Caco-2 (cell line): Measurements from ENCODE around the gene THTPA. TPM values are rescaled to one million over a fixed set of nuclear protein-coding genes. Genes with fewer than 3 reads are reported as not detected.

Source experiments
- BruUV-seq: library from RNA; stranded (reverse); fragments of 400-500 nt; replicated peaks from 2 replicates; lab custom pipeline; 2021; lab: Mats Ljungman, UMichigan
- CTCF ChIA-PET: fragments of 300-600 bp; sonication (Branson Sonifier 250); formaldehyde crosslinking; loops from one replicate; lab custom pipeline; 2022; ENCODE audit warnings: antibody characterized with exemption; lab: Charles Lee
- POLR2A ChIA-PET: fragments of 300-600 bp; sonication (Branson Sonifier 250); formaldehyde crosslinking; loops from one replicate; lab custom pipeline; 2022; ENCODE audit warnings: antibody characterized with exemption; lab: Charles Lee
- DNase-seq, 2 experiments: peaks; one replicate each; pipeline versions ENCODE4 v3.0.0 to v3.0.0-alpha.2; 2020 to 2022
- H3K27me3 ChIP-seq: replicated peaks from 2 replicates; pipeline ENCODE4 v1.6.0; 2011; ENCODE audit warnings: low read length; ENCODE audit not compliant: control insufficient read depth, insufficient read depth
- H3K36me3 ChIP-seq: 2 replicates; pipeline ENCODE4 v1.5.1; 2011; ENCODE audit warnings: low read length; ENCODE audit not compliant: control insufficient read depth, insufficient read depth
- H3K4me1 ChIP-seq: fragments of 250-450 bp; sonication (Bioruptor Pico); 2 replicates; pipeline ENCODE4 v1.5.1; 2020; ENCODE audit warnings: mild to moderate bottlenecking
- H3K4me3 ChIP-seq: 2 replicates; pipeline ENCODE4 v1.5.1; 2011; ENCODE audit warnings: low read depth, mild to moderate bottlenecking, control low read depth, low read length
- H3K9me3 ChIP-seq: fragments of 250-450 bp; sonication (Bioruptor Pico); 2 replicates; pipeline ENCODE4 v1.5.1; 2020; ENCODE audit warnings: mild to moderate bottlenecking, moderate library complexity
- H3K27ac Mint-ChIP-seq: one replicate; pipeline ENCODE4 v1.8.0; 2022; ENCODE audit warnings: mixed read lengths; ENCODE audit not compliant: unreplicated experiment
- H3K27me3 Mint-ChIP-seq: one replicate; pipeline ENCODE4 v1.8.0; 2022; ENCODE audit warnings: mixed read lengths; ENCODE audit not compliant: insufficient read depth, unreplicated experiment
- H3K36me3 Mint-ChIP-seq: one replicate; pipeline ENCODE4 v1.8.0; 2022; ENCODE audit warnings: mild to moderate bottlenecking, mixed read lengths; ENCODE audit not compliant: insufficient read depth, unreplicated experiment
- H3K4me1 Mint-ChIP-seq: one replicate; pipeline ENCODE4 v1.8.0; 2022; ENCODE audit warnings: low read depth, mixed read lengths; ENCODE audit not compliant: unreplicated experiment
- H3K4me3 Mint-ChIP-seq: one replicate; pipeline ENCODE4 v1.8.0; 2022; ENCODE audit warnings: mild to moderate bottlenecking, moderate library complexity, mixed read lengths; ENCODE audit not compliant: unreplicated experiment
- H3K9me3 Mint-ChIP-seq: one replicate; pipeline ENCODE4 v1.8.0; 2022; ENCODE audit warnings: mixed read lengths; ENCODE audit not compliant: unreplicated experiment
- CTCF ChIP-seq, 2 experiments: fragments of 200-600 bp in 1 of 2; IDR thresholded peaks; 1 replicate in 1 of 2; 2 replicates in 1 of 2; pipeline versions ENCODE4 v1.5.1 to v1.8.0; 2011 to 2022; ENCODE audit warnings: antibody characterized with exemption in 1 of 2, control low read depth in 1 of 2, inconsistent platforms in 1 of 2, low read depth in 1 of 2, low read length in 1 of 2, mild to moderate bottlenecking in 1 of 2, moderate library complexity in 1 of 2; ENCODE audit not compliant: insufficient read depth in 1 of 2, severe bottlenecking in 1 of 2, unreplicated experiment in 1 of 2
- intact Hi-C: fragments of 100-400 bp; cut with micrococcal nuclease; formaldehyde crosslinking; loops from one replicate; pipeline ENCODE4 v1.10.0; 2022; ENCODE audit not compliant: unreplicated experiment
- total RNA-seq: library from RNA; stranded (reverse); gene quantifications from 2 replicates; pipeline ENCODE4 v1.2.3, GENCODE V29; 2022

THTPA gene
- total RNA-seq, 1 experiment from 2014 or later = 9.3 TPM

- H3K4me1 ChIP-seq = no peaks in the 10 kb centered on the region
- no peaks in the 10 kb centered on the region for H3K9me3 Mint-ChIP-seq
- CTCF ChIA-PET = interaction anchor here (0.6 to 1.1 kb wide), 2 partner anchors 11 to 292 kb away, joined by 4 to 5 read pairs; no protein-coding TSS in a partner anchor
- no peaks in the 10 kb centered on the region for H3K9me3 ChIP-seq
- no peaks in the 10 kb centered on the region for H3K27me3 ChIP-seq
- POLR2A ChIA-PET = interaction anchor here (0.6 kb wide), 1 partner anchor 11 kb away, joined by 3 read pairs; no protein-coding TSS in a partner anchor
- H3K4me1 Mint-ChIP-seq = no peaks in the 10 kb centered on the region
- intact Hi-C loops = no loop called here
- no peak for TF ChIP-seq CTCF (IDR thresholded peaks at IDR 0.05; ENCODE audit: insufficient read depth in 1 of 2, low read depth in 1 of 2, low read length in 1 of 2, severe bottlenecking in 1 of 2, unreplicated experiment in 1 of 2)
- H3K36me3 ChIP-seq = no peaks in the 10 kb centered on the region
- no peak for DNase-seq
- H3K4me3 ChIP-seq = no peak overlapping the region
- H3K36me3 Mint-ChIP-seq = no peaks in the 10 kb centered on the region
- no peaks in the 10 kb centered on the region for H3K27me3 Mint-ChIP-seq
- no TSS peak for BruUV-seq
- no peak overlapping the region for H3K27ac Mint-ChIP-seq
- H3K4me3 Mint-ChIP-seq = no peak overlapping the region
Measured at GRCh38 chr14:23529016-23529415, 27.1 kb upstream of the THTPA start.

- Histone ChIP-seq H3K27me3 (no peaks in the 10 kb centered on the region), H3K4me1 (no peaks in the 10 kb centered on the region), H3K9me3 (no peaks in the 10 kb centered on the region), H3K36me3 (no peaks in the 10 kb centered on the region), H3K4me3 (no peak overlapping the region)
- no peak for TF ChIP-seq CTCF (IDR thresholded peaks at IDR 0.05; ENCODE audit: insufficient read depth in 1 of 2, low read depth in 1 of 2, low read length in 1 of 2, severe bottlenecking in 1 of 2, unreplicated experiment in 1 of 2)
- no TSS peak for BruUV-seq
- Mint-ChIP-seq H3K27me3 (no peaks in the 10 kb centered on the region), H3K36me3 (no peaks in the 10 kb centered on the region), H3K4me1 (no peaks in the 10 kb centered on the region), H3K27ac (no peak overlapping the region), H3K9me3 (no peaks in the 10 kb centered on the region), H3K4me3 (no peak overlapping the region)
- DNase-seq = no peak
- ChIA-PET CTCF (no interaction called here), POLR2A (no interaction called here)
- intact Hi-C loops = no loop called here
Measured at GRCh38 chr14:23530375-23531055, 25.6 kb upstream of the THTPA start.

- H3K9me3 ChIP-seq = no peaks in the 10 kb centered on the region
- TF ChIP-seq CTCF (IDR thresholded peaks at IDR 0.05; ENCODE audit: insufficient read depth in 1 of 2, low read depth in 1 of 2, low read length in 1 of 2, severe bottlenecking in 1 of 2, unreplicated experiment in 1 of 2) = no peak
- DNase-seq = no peak
- no peaks in the 10 kb centered on the region for H3K4me1 ChIP-seq
- POLR2A ChIA-PET = no interaction called here
- H3K27me3 ChIP-seq = no peaks in the 10 kb centered on the region
- CTCF ChIA-PET = no interaction called here
- H3K4me3 ChIP-seq = no peak overlapping the region
- Mint-ChIP-seq H3K4me1 (no peaks in the 10 kb centered on the region), H3K36me3 (no peaks in the 10 kb centered on the region), H3K4me3 (no peak overlapping the region), H3K9me3 (no peaks in the 10 kb centered on the region), H3K27ac (no peak overlapping the region), H3K27me3 (no peaks in the 10 kb centered on the region)
- no peaks in the 10 kb centered on the region for H3K36me3 ChIP-seq
- BruUV-seq = no TSS peak
- intact Hi-C loops = no loop called here
Measured at GRCh38 chr14:23531391-23531790, 24.7 kb upstream of the THTPA start.
